ENCODE data around the gene NRXN3.

The NRXN3 gene

GRCh38 chr14:78341827-78342389, 171.7 kb downstream of the NRXN3 start:
- Histone ChIP-seq H3K4me1 (ENCODE audit: control insufficient read depth, insufficient read depth, low read length) (no peaks in the 10 kb centered on the region), H3K27ac (ENCODE audit: extremely low read depth, low read depth, low read length) (no peak overlapping the region), H3K36me3 (ENCODE audit: control insufficient read depth in 2 of 2, insufficient read depth in 1 of 2, low read length in 2 of 2) (no peaks in the 10 kb centered on the region), H3K9me3 (ENCODE audit: control insufficient read depth, insufficient read depth, low read depth, low read length) (no peaks in the 10 kb centered on the region), H3K4me3 (ENCODE audit: low read depth, low read length) (no peak overlapping the region)
- ChIA-PET POLR2A (no interaction called here), CTCF (no interaction called here)
- no peak for TF ChIP-seq ZNF280C (tag by site-specific recombination; IDR thresholded peaks at IDR 0.05)
- TF ChIP-seq ZNF777 (tag by site-specific recombination; IDR thresholded peaks at IDR 0.05; ENCODE audit: borderline replicate concordance) = no peak
- no peak for TF ChIP-seq GLIS2 (tag by site-specific recombination; IDR thresholded peaks at IDR 0.05)
- no peak for TF ChIP-seq ZFHX2 (tag by site-specific recombination; conservative IDR thresholded peaks at IDR 0.05)
- no peak for TF ChIP-seq PRDM10 (tag by site-specific recombination; IDR thresholded peaks at IDR 0.05)

- CTCF ChIA-PET = no interaction called here
- Histone ChIP-seq H3K27ac (ENCODE audit: extremely low read depth, low read depth, low read length) (no peak overlapping the region), H3K9me3 (ENCODE audit: control insufficient read depth, insufficient read depth, low read depth, low read length) (no peaks in the 10 kb centered on the region), H3K4me3 (ENCODE audit: low read depth, low read length) (no peak overlapping the region), H3K4me1 (ENCODE audit: control insufficient read depth, insufficient read depth, low read length) (no peaks in the 10 kb centered on the region), H3K36me3 (ENCODE audit: control insufficient read depth in 2 of 2, insufficient read depth in 1 of 2, low read length in 2 of 2) (no peaks in the 10 kb centered on the region)
- POLR2A ChIA-PET = no interaction called here
- TF ChIP-seq SCRT2 (tag by site-specific recombination; IDR thresholded peaks at IDR 0.05) = no peak
- no peak for TF ChIP-seq PRDM6 (tag by site-specific recombination; IDR thresholded peaks at IDR 0.05)
- no peak for TF ChIP-seq ZSCAN30 (tag by site-specific recombination; IDR thresholded peaks at IDR 0.05)
- no peak for TF ChIP-seq TCF7L2 (IDR thresholded peaks at IDR 0.05; ENCODE audit: borderline replicate concordance, low read depth, low read length)
- no peak for TF ChIP-seq GLI2 (tag by site-specific recombination; IDR thresholded peaks at IDR 0.05; ENCODE audit: borderline replicate concordance, low read depth)
- no peak for TF ChIP-seq ZNF10 (tag by site-specific recombination; IDR thresholded peaks at IDR 0.05)
- no peak for TF ChIP-seq KLF8 (tag by site-specific recombination; IDR thresholded peaks at IDR 0.05)
- TF ChIP-seq PRDM2 (tag by site-specific recombination; IDR thresholded peaks at IDR 0.05; ENCODE audit: borderline replicate concordance) = no peak
- no peak for TF ChIP-seq TRIM28 (IDR thresholded peaks at IDR 0.05; ENCODE audit: borderline replicate concordance, low read length)
- no peak for TF ChIP-seq ZNF513 (tag by site-specific recombination; IDR thresholded peaks at IDR 0.05)
- TF ChIP-seq ZNF791 (tag by site-specific recombination; IDR thresholded peaks at IDR 0.05) = no peak
Observed at GRCh38 chr14:78342879-78343278, 172.7 kb downstream of the NRXN3 start.
